HG03460 (cell line): Measurements from ENCODE around the gene HEBP2.
"Not testable (repeated sequence)": the region's sequence is repeated elsewhere in the genome, so short reads cannot be mapped to it uniquely, and the experiment has no call there.

Experiments used
- ATAC-seq: cut with Tn5 transposase; IDR thresholded peaks from one replicate; pipeline ENCODE4 v1.9.1; 2021; ENCODE audit not compliant: unreplicated experiment

HEBP2 gene

GRCh38 chr6:138422861-138423260 lies 18.8 kb downstream of the HEBP2 start:
- no peak for ATAC-seq

GRCh38 chr6:138424004-138424904 lies 20.2 kb downstream of the HEBP2 start:
- ATAC-seq, result no peak

- ATAC-seq, result not testable (repeated sequence)
Observed at GRCh38 chr6:138425256-138425655, 21.2 kb downstream of the HEBP2 start.

GRCh38 chr6:138426500-138427123 lies 22.6 kb downstream of the HEBP2 start:
- ATAC-seq, result no peak

GRCh38 chr6:138427701-138428100 lies 23.7 kb downstream of the HEBP2 start:
- ATAC-seq, result no peak

- ATAC-seq, result no peak
Observed at GRCh38 chr6:138428944-138429598, 25.0 kb downstream of the HEBP2 start.

GRCh38 chr6:138429761-138430160 lies 25.7 kb downstream of the HEBP2 start:
- ATAC-seq, result no peak

- no peak for ATAC-seq
Observed at GRCh38 chr6:138430361-138431145, 26.5 kb downstream of the HEBP2 start.

GRCh38 chr6:138431256-138432062 lies 27.4 kb downstream of the HEBP2 start:
- no peak for ATAC-seq

GRCh38 chr6:138432063-138432356 lies 28.0 kb downstream of the HEBP2 start:
- no peak for ATAC-seq

GRCh38 chr6:138434096-138434495 lies 30.1 kb downstream of the HEBP2 start:
- no peak for ATAC-seq

- ATAC-seq, result no peak
Observed at GRCh38 chr6:138434925-138435324, 30.9 kb downstream of the HEBP2 start.

GRCh38 chr6:138439546-138439945 lies 35.5 kb downstream of the HEBP2 start:
- ATAC-seq, result no peak

GRCh38 chr6:138440296-138440695 lies 36.3 kb downstream of the HEBP2 start:
- no peak for ATAC-seq

- no peak for ATAC-seq
Observed at GRCh38 chr6:138440758-138441357, 36.8 kb downstream of the HEBP2 start.

GRCh38 chr6:138441965-138442364 lies 37.9 kb downstream of the HEBP2 start:
- no peak for ATAC-seq

GRCh38 chr6:138442663-138443062 lies 38.6 kb downstream of the HEBP2 start:
- no peak for ATAC-seq

- ATAC-seq, result no peak
Observed at GRCh38 chr6:138443979-138444378, 40.0 kb downstream of the HEBP2 start.

- no peak for ATAC-seq
Observed at GRCh38 chr6:138446821-138447220, 42.8 kb downstream of the HEBP2 start.

GRCh38 chr6:138450445-138450844 lies 46.4 kb downstream of the HEBP2 start:
- peak; percentile 50 for ATAC-seq
